Measurements from ENCODE around the gene SUPT3H.

SUPT3H gene

GRCh38 chr6:44779130-44779826 lies 598.5 kb downstream of the SUPT3H start:
- DNase-seq, result no peak
